ENCODE results near the gene JADE2.

DNA sequence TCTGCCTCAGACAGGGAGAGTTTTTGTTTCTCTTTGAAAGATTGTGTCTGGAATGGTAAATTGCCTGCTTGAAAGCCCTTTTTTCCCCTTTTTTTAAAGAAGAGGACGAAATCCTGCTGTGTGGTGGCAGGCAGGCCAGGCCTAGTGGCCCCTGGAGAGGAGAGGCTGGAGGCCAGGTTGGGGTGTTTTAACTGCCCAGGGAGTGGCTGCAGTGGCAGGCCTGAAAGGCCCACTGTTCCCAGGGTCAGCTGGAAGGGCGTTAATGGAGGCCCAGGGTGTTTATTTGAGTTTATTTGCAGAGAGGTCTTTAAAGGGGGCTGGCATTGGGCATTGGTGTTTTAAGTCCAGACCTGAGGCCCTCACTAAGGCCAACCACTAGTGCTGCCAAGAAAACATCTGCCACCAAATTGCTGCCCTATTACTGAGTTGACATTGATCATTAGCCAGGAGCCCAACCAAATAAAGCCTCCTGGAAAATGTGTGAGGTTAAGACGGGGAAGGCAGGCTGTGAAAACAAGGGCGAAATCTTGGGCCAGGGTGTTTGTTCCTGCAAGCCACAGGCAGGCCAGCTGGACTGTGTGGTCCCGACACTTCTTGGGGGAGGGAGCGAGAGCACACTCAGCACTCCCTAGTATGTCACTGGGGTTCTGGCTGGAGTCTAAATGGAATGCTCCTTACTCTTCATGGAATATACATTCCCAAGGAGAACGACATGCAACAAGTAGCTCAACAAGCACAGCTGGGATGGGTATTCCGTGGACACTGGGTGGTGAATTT lies 5.0 kb downstream of the JADE2 start:
- TF ChIP-seq, protein P1, sequence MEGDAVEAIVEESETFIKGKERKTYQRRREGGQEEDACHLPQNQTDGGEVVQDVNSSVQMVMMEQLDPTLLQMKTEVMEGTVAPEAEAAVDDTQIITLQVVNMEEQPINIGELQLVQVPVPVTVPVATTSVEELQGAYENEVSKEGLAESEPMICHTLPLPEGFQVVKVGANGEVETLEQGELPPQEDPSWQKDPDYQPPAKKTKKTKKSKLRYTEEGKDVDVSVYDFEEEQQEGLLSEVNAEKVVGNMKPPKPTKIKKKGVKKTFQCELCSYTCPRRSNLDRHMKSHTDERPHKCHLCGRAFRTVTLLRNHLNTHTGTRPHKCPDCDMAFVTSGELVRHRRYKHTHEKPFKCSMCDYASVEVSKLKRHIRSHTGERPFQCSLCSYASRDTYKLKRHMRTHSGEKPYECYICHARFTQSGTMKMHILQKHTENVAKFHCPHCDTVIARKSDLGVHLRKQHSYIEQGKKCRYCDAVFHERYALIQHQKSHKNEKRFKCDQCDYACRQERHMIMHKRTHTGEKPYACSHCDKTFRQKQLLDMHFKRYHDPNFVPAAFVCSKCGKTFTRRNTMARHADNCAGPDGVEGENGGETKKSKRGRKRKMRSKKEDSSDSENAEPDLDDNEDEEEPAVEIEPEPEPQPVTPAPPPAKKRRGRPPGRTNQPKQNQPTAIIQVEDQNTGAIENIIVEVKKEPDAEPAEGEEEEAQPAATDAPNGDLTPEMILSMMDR (IDR thresholded peaks at IDR 0.05) = no peak
- TF ChIP-seq POLR2A (IDR thresholded peaks at IDR 0.05) = no peak
